ENCODE measurements around the gene NLRP11. TPM values are rescaled to one million over a fixed set of nuclear protein-coding genes. Genes with fewer than 3 reads are reported as not detected.

Gene NLRP11
- total and polyA plus RNA-seq, 9 of the 15 experiments (the other 6 are each of a cell fraction or from before 2014, with no cell fraction given): 0.07 to 0.29 (median 0.12) TPM; not detected in 1

GRCh38 chr19:55802281-55802680, 29.5 kb downstream of the NLRP11 start:
- no peak overlapping the region for H3K9ac ChIP-seq (ENCODE audit: insufficient read depth in 1 of 2, low read depth in 2 of 2, low read length in 2 of 2)
- H4K20me1 ChIP-seq (replicated peaks; ENCODE audit: control insufficient read depth, insufficient read depth, low read length): no peaks in the 10 kb centered on the region
- no peak overlapping the region for H3K4me2 ChIP-seq (ENCODE audit: insufficient read depth, low read length)
- in situ Hi-C loops (cut with MboI): no loop called here
- H3K4me1 ChIP-seq (replicated peaks in 1 of 2; ENCODE audit: control insufficient read depth in 2 of 2, insufficient read depth in 2 of 2, low read length in 2 of 2): no peaks in the 10 kb centered on the region
- no TSS peak for BruUV-seq (replicated peaks)
- H3K36me3 ChIP-seq (ENCODE audit: control insufficient read depth, insufficient read depth, low read length): no peaks in the 10 kb centered on the region
- intact Hi-C loops (cut with micrococcal nuclease): loop anchor here (10.0 kb wide), 1 partner anchor 97 kb away; no protein-coding TSS in a partner anchor
- no peaks in the 10 kb centered on the region for H3K9me1 ChIP-seq (ENCODE audit: control insufficient read depth, insufficient read depth, low read length)
- CTCF ChIA-PET (ENCODE audit: low intra/inter-chr PET ratio): no interaction called here
- no peaks in the 10 kb centered on the region for H3K9me3 ChIP-seq (replicated peaks; ENCODE audit: control insufficient read depth, insufficient read depth, low read depth, low read length)
- POLR2A ChIA-PET: no interaction called here
- ATAC-seq (no peak), FAIRE-seq (no peak), DNase-seq (ENCODE audit: extremely low read depth in 1 of 4, low spot score in 3 of 4) (no peak)
- TF ChIP-seq ZHX1 (conservative IDR thresholded peaks at IDR 0.05; ENCODE audit: low read length) (no peak), KLF6 (CRISPR knock-in tag; IDR thresholded peaks at IDR 0.05; ENCODE audit: borderline replicate concordance) (no peak), NCOA2 (IDR thresholded peaks at IDR 0.05; ENCODE audit: partially characterized antibody in 2 of 2) (no peak), ZNF23 (CRISPR knock-in tag; IDR thresholded peaks at IDR 0.05) (no peak), HIVEP1 (CRISPR knock-in tag; IDR thresholded peaks at IDR 0.05) (no peak), ILK (tag; IDR thresholded peaks at IDR 0.05; ENCODE audit: borderline replicate concordance, low read depth) (no peak), SNRNP70 (optimal IDR thresholded peaks at IDR 0.05; ENCODE audit: low read depth, low read length) (no peak), FOXJ3 (CRISPR knock-in tag; IDR thresholded peaks at IDR 0.05) (no peak), SRSF9 (IDR thresholded peaks at IDR 0.05; ENCODE audit: borderline replicate concordance, low read depth, low read length) (no peak), POLR2AphosphoS5 (IDR thresholded peaks at IDR 0.05; ENCODE audit: control insufficient read depth, insufficient read depth, low read depth, low read length) (no peak), SRSF7 (optimal IDR thresholded peaks at IDR 0.05; ENCODE audit: low read depth, low read length) (no peak), KAT7 (CRISPR knock-in tag; IDR thresholded peaks at IDR 0.05; ENCODE audit: borderline replicate concordance) (no peak), RHOXF2B (CRISPR knock-in tag; conservative IDR thresholded peaks at IDR 0.05) (no peak), SMARCA4 (IDR thresholded peaks at IDR 0.05) (no peak), HNRNPH1 (optimal IDR thresholded peaks at IDR 0.05; ENCODE audit: low read depth, low read length) (no peak), ZNF785 (CRISPR knock-in tag; IDR thresholded peaks at IDR 0.05) (no peak), ZNF584 (CRISPR knock-in tag; IDR thresholded peaks at IDR 0.05; ENCODE audit: low read depth) (no peak), RBM14 (IDR thresholded peaks at IDR 0.05; ENCODE audit: borderline replicate concordance, insufficient read depth, low read depth, low read length) (no peak), ARID1B (IDR thresholded peaks at IDR 0.05) (no peak)
- H3K27ac ChIP-seq (ENCODE audit: extremely low read depth, low read depth, low read length): no peak overlapping the region
- H3K79me2 ChIP-seq (ENCODE audit: control insufficient read depth, insufficient read depth, low read length): no peaks in the 10 kb centered on the region
- WGBS (ENCODE audit: insufficient coverage, low coverage, missing lambda C conversion rate): 3% methylated on average over 2 of the region's 2 CpGs
- no peak overlapping the region for H3K4me3 ChIP-seq
- H2AFZ ChIP-seq (ENCODE audit: low read depth, low read length): no peak overlapping the region
- peaks cover 12 to 19% of the 10 kb centered on the region in 2 experiments for H3K27me3 ChIP-seq (ENCODE audit: control insufficient read depth in 2 of 2, insufficient read depth in 2 of 2, low read length in 2 of 2)
